A549 (cell line): ENCODE data around the gene RNASEH2C.

Experiments
- CEBPB ChIP-seq, 2 experiments: fragments of >200 bp in 1 of 2; sonication (Bioruptor Twin) in 1 of 2; formaldehyde crosslinking in 1 of 2; IDR thresholded peaks; 2 replicates each; pipeline ENCODE4 v1.6.1; 2012 to 2016
- CHD2 ChIP-seq: fragments of 150-350 bp; IDR thresholded peaks from 2 replicates; pipeline ENCODE4 v1.6.1; 2014; ENCODE audit warnings: low read length; ENCODE audit not compliant: partially characterized antibody
- CHD4 ChIP-seq: fragments of 200-600 bp; sonication (generic); IDR thresholded peaks from 2 replicates; pipeline ENCODE4 v1.6.1; 2016; ENCODE audit warnings: antibody characterized with exemption, mild to moderate bottlenecking, borderline replicate concordance
- HDAC2 ChIP-seq: fragments of 200-600 bp; sonication (generic); IDR thresholded peaks from 2 replicates; pipeline ENCODE4 v1.6.1; 2016
- KDM1A ChIP-seq: fragments of 200-600 bp; sonication (generic); IDR thresholded peaks from 2 replicates; pipeline ENCODE4 v1.6.1; 2016; ENCODE audit warnings: low read depth, mild to moderate bottlenecking
- POLR2A ChIP-seq: IDR thresholded peaks from 2 replicates; pipeline ENCODE4 v1.6.1; 2012; ENCODE audit warnings: mild to moderate bottlenecking, low read length
- SMC3 ChIP-seq: fragments of >200 bp; sonication (Bioruptor Twin); formaldehyde crosslinking; IDR thresholded peaks from 3 replicates; pipeline ENCODE4 v1.6.1; 2018; ENCODE audit warnings: inconsistent platforms
- SREBF2 ChIP-seq: fragments of 450-650 bp; IDR thresholded peaks from 2 replicates; pipeline ENCODE4 v1.6.1; 2014; ENCODE audit warnings: mild to moderate bottlenecking, moderate library complexity
- TF ChIP-seq, protein P1 (sequence below): fragments of 200-600 bp; sonication (generic); IDR thresholded peaks from 2 replicates; pipeline ENCODE4 v1.6.1; 2016; ENCODE audit warnings: antibody characterized with exemption, mild to moderate bottlenecking, moderate library complexity
- TF ChIP-seq, protein P2 (sequence below): fragments of >200 bp; sonication (Bioruptor Twin); formaldehyde crosslinking; IDR thresholded peaks from 3 replicates; pipeline ENCODE4 v1.5.1; 2016

DNA sequence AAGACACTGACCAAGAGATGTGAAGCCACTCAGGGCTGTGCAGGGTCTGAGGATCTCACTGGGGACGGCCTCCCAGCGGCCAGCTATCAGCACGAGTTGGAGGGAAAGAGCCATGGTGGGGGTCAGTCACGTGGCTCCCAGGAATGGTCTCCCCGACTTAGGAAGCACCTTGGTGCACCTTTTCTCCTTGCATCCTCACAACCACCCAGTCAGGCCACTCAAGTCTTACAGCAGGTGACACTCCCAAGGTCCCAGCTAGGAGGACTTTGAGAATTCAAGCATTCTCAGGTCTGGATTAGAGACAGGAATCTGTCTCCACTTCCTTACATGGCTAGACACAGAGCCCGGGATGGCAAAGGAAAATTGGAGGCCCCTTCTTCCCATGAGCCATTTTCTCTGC lies 2.7 kb downstream of the RNASEH2C start:
- TF ChIP-seq, protein P1, sequence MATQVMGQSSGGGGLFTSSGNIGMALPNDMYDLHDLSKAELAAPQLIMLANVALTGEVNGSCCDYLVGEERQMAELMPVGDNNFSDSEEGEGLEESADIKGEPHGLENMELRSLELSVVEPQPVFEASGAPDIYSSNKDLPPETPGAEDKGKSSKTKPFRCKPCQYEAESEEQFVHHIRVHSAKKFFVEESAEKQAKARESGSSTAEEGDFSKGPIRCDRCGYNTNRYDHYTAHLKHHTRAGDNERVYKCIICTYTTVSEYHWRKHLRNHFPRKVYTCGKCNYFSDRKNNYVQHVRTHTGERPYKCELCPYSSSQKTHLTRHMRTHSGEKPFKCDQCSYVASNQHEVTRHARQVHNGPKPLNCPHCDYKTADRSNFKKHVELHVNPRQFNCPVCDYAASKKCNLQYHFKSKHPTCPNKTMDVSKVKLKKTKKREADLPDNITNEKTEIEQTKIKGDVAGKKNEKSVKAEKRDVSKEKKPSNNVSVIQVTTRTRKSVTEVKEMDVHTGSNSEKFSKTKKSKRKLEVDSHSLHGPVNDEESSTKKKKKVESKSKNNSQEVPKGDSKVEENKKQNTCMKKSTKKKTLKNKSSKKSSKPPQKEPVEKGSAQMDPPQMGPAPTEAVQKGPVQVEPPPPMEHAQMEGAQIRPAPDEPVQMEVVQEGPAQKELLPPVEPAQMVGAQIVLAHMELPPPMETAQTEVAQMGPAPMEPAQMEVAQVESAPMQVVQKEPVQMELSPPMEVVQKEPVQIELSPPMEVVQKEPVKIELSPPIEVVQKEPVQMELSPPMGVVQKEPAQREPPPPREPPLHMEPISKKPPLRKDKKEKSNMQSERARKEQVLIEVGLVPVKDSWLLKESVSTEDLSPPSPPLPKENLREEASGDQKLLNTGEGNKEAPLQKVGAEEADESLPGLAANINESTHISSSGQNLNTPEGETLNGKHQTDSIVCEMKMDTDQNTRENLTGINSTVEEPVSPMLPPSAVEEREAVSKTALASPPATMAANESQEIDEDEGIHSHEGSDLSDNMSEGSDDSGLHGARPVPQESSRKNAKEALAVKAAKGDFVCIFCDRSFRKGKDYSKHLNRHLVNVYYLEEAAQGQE: no peak
- TF ChIP-seq, protein P2, sequence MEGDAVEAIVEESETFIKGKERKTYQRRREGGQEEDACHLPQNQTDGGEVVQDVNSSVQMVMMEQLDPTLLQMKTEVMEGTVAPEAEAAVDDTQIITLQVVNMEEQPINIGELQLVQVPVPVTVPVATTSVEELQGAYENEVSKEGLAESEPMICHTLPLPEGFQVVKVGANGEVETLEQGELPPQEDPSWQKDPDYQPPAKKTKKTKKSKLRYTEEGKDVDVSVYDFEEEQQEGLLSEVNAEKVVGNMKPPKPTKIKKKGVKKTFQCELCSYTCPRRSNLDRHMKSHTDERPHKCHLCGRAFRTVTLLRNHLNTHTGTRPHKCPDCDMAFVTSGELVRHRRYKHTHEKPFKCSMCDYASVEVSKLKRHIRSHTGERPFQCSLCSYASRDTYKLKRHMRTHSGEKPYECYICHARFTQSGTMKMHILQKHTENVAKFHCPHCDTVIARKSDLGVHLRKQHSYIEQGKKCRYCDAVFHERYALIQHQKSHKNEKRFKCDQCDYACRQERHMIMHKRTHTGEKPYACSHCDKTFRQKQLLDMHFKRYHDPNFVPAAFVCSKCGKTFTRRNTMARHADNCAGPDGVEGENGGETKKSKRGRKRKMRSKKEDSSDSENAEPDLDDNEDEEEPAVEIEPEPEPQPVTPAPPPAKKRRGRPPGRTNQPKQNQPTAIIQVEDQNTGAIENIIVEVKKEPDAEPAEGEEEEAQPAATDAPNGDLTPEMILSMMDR: no peak
- TF ChIP-seq SMC3 (no peak), KDM1A (no peak), CHD4 (no peak), HDAC2 (no peak), POLR2A (no peak), CHD2 (no peak), SREBF2 (no peak), CEBPB (IDR thresholded peaks at IDR 0.05) (no peak)
